GM12878 (cell line): Measurements from ENCODE around the gene FAAP100. TPM values are rescaled to one million over a fixed set of nuclear protein-coding genes. Genes with fewer than 3 reads are reported as not detected.

Experiments used
- ATAC-seq: fragments of 200-7000 bp; cut with Tn5 transposase; 3 replicates; pipeline ENCODE4 v1.9.1; 2020; ENCODE audit warnings: mild to moderate bottlenecking, moderate library complexity
- BruUV-seq: library from RNA; stranded (reverse); fragments of 400-500 nt; replicated peaks from 2 replicates; lab custom pipeline; 2021; lab: Mats Ljungman, UMichigan
- CTCF ChIA-PET: fragments of 300-600 bp; sonication (Branson Sonifier 250); formaldehyde crosslinking; extraction: SDS; loops from one replicate; lab custom pipeline; 2021; ENCODE audit warnings: inconsistent platforms; lab: Yijun Ruan, JAX
- POLR2A ChIA-PET: fragments of 350-600 bp; formaldehyde crosslinking; extraction: SDS; loops from one replicate; lab custom pipeline; 2021; ENCODE audit warnings: inconsistent platforms; lab: Charles Lee
- RAD21 ChIA-PET: fragments of 300-600 bp; sonication (Branson Sonifier 250); formaldehyde crosslinking; loops from one replicate; lab custom pipeline; 2023; ENCODE audit warnings: antibody characterized with exemption; ENCODE audit not compliant: unreplicated experiment; lab: Charles Lee
- SMC1A ChIA-PET: fragments of 300-600 bp; sonication (Branson Sonifier 250); formaldehyde crosslinking; loops from one replicate; lab custom pipeline; 2023; ENCODE audit not compliant: unreplicated experiment, uncharacterized antibody; lab: Charles Lee
- DNase-seq: peaks from one replicate; pipeline ENCODE4 v3.0.0-alpha.2; 2011; ENCODE audit warnings: low read depth, low spot score
- FAIRE-seq: peaks from 3 replicates; lab custom pipeline; 2011; peaks lifted over from hg19 to GRCh38; lab: Jason Lieb, UNC
- H2AFZ ChIP-seq: 2 replicates; pipeline ENCODE4 v1.6.0; 2011; ENCODE audit warnings: low read depth, low read length, control low read depth; ENCODE audit not compliant: control insufficient read depth
- H3K27ac ChIP-seq: 2 replicates; pipeline ENCODE4 v1.5.1; 2011; ENCODE audit warnings: control low read depth; ENCODE audit not compliant: control insufficient read depth, insufficient read depth
- H3K27me3 ChIP-seq, 2 experiments: replicated peaks in 1 of 2; 2 replicates each; pipeline versions ENCODE4 v1.6.0 to v1.6.1; 2011; ENCODE audit warnings: low read length in 1 of 2; ENCODE audit not compliant: control insufficient read depth in 2 of 2, insufficient read depth in 2 of 2
- H3K36me3 ChIP-seq, 2 experiments: 2 replicates each; pipeline ENCODE4 v1.5.1; 2011; ENCODE audit warnings: low read length in 1 of 2; ENCODE audit not compliant: control insufficient read depth in 2 of 2, insufficient read depth in 2 of 2
- H3K4me1 ChIP-seq: 2 replicates; pipeline ENCODE4 v1.6.1; 2011; ENCODE audit warnings: mild to moderate bottlenecking, low read length, moderate library complexity, mixed read lengths; ENCODE audit not compliant: control insufficient read depth, insufficient read depth
- H3K4me2 ChIP-seq: 2 replicates; pipeline ENCODE4 v1.6.0; 2011; ENCODE audit warnings: control low read depth; ENCODE audit not compliant: control insufficient read depth, insufficient read depth
- H3K4me3 ChIP-seq: fragments of 200-600 bp; sonication (generic); 2 replicates; pipeline ENCODE4 v1.5.1; 2016
- H3K79me2 ChIP-seq: 2 replicates; pipeline ENCODE4 v1.6.0; 2011; ENCODE audit warnings: low read length; ENCODE audit not compliant: control insufficient read depth, insufficient read depth
- H3K9ac ChIP-seq: 2 replicates; pipeline ENCODE4 v1.8.0; 2011; ENCODE audit warnings: low read length, control low read depth, mixed read lengths; ENCODE audit not compliant: control insufficient read depth, insufficient read depth
- H3K9me3 ChIP-seq: replicated peaks from 3 replicates; pipeline ENCODE4 v1.5.1; 2011; ENCODE audit warnings: mild to moderate bottlenecking, low read length; ENCODE audit not compliant: control insufficient read depth, insufficient read depth
- H4K20me1 ChIP-seq: 2 replicates; pipeline ENCODE4 v1.6.0; 2011; ENCODE audit not compliant: control insufficient read depth, insufficient read depth
- CBX5 ChIP-seq: sonication (generic); IDR thresholded peaks from 2 replicates; pipeline ENCODE4 v1.6.1; 2016; ENCODE audit warnings: low read depth, moderate library complexity, mild to moderate bottlenecking, inconsistent platforms
- IKZF1 ChIP-seq: fragments of 450-650 bp; conservative IDR thresholded peaks from 2 replicates; pipeline ENCODE4 v1.6.1; 2017; ENCODE audit warnings: antibody characterized with exemption, mild to moderate bottlenecking
- POLR2A ChIP-seq: IDR thresholded peaks from 2 replicates; pipeline ENCODE4 v1.6.1; 2011; ENCODE audit warnings: low read depth, mild to moderate bottlenecking, low read length
- RB1 ChIP-seq: fragments of 450-650 bp; formaldehyde crosslinking; IDR thresholded peaks from 2 replicates; pipeline ENCODE4 v1.6.1; 2017; ENCODE audit warnings: mild to moderate bottlenecking, borderline replicate concordance
- SPI1 ChIP-seq: IDR thresholded peaks from 2 replicates; pipeline ENCODE4 v1.6.1; 2011; ENCODE audit warnings: low read depth, mild to moderate bottlenecking, low read length, moderate library complexity, borderline replicate concordance; ENCODE audit not compliant: insufficient read depth
- SREBF1 ChIP-seq: IDR thresholded peaks from 2 replicates; pipeline ENCODE4 v1.6.1; 2012; ENCODE audit warnings: mild to moderate bottlenecking, low read length
- SREBF2 ChIP-seq: IDR thresholded peaks from 2 replicates; pipeline ENCODE4 v1.6.1; 2012; ENCODE audit warnings: mild to moderate bottlenecking, low read length
- USF2 ChIP-seq: IDR thresholded peaks from 2 replicates; pipeline ENCODE4 v1.6.1; 2011; ENCODE audit warnings: low read depth, low read length, improper control_type of control experiment, borderline replicate concordance
- ZBTB11 ChIP-seq: fragments of 450-650 bp; formaldehyde crosslinking; IDR thresholded peaks from 2 replicates; pipeline ENCODE4 v1.5.0; 2022; ENCODE audit warnings: mild to moderate bottlenecking, missing genetic modification characterization
- WGBS: methylation state at CpG from one replicate; pipeline ENCODE4 v1.1.6; 2016; ENCODE audit warnings: low lambda C conversion rate; ENCODE audit not compliant: insufficient replicate concordance, insufficient coverage; ENCODE audit errors: missing lambda C conversion rate; 5-methylcytosine and 5-hydroxymethylcytosine counted together
- in situ Hi-C: fragments of 300-500 bp; cut with MboI; formaldehyde crosslinking; loops from 9 replicates; pipeline ENCODE4 v1.14.3; 2018; ENCODE audit warnings: mixed read lengths
- intact Hi-C: fragments of 100-400 bp; cut with micrococcal nuclease; formaldehyde crosslinking; loops from one replicate; pipeline ENCODE4 v1.14.2; 2022; ENCODE audit not compliant: unreplicated experiment
- polyA plus RNA-seq, 11 experiments: library from polyadenylated mRNA; depleted of rRNA in 4 of 11; unstranded in 6 of 11; stranded (reverse) in 5 of 11; fragments of >200 nt; fragmentation: Nextera tagmentation in 4 of 11; fragmentation: Illumina TruSeq in 1 of 11; extraction: Ambion mirVana in 4 of 11; extraction: Trizol in 1 of 11; gene quantifications; 1 replicate in 1 of 11; 2 replicates in 10 of 11; pipeline versions ENCODE4 v1.2.1 to v1.2.3, GENCODE V29; 2011 to 2016; ENCODE audit warnings: inconsistent platforms in 2 of 11, missing spikeins in 2 of 11, low read depth in 1 of 11
- total RNA-seq, 4 experiments: library from RNA; depleted of rRNA in 3 of 4; stranded (reverse); fragments of >200 nt in 3 of 4; fragmentation: Illumina TruSeq in 1 of 4; extraction: Trizol in 1 of 4; gene quantifications; 2 replicates each; pipeline versions ENCODE4 v1.2.1 to v1.2.3, GENCODE V29; 2013 to 2021

Gene FAAP100
- total and polyA plus RNA-seq, 10 of the 15 experiments (the other 5 are each of a cell fraction or from before 2014, with no cell fraction given): 0.11 to 46.2 (median 17.1) TPM

DNA sequence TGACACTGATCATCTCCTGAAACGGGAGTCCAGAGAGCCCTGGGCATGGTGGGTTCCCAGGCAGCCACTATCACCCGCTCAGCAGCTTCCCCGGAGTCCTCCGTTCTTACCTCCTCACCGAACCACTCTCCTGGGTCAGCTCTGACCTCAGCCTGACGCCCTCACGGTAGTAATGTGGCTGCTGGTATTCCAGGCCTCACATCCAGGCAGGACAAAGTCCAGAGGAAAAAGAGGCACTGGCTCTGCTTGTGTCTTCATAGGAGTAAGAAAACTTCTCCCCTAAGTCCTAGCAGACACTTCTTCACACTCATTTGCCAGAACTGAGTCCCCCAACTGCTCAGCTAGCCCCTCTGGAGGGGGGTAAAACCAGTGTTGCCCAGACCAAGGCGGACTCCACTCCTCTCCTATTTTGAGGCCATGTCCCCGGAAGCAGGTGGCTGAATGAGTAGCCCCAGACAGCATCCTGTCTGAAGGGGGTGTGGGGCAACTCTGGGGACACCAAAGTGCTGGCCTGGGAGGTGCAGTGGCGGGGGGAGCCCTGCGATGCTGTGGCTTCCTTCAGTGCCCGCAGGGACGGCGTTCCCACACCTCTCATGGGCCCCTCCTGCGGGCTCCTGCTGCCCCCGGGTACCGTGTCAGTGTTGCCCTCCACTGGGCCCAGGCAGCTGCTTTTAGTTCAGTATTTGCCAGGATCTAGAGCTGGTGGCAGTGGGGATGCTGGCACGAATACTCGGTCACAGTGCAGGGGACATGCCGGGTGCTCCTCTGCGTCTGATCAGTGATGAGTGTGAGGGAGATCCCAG is 18.6 kb downstream of the FAAP100 start:
- ChIA-PET POLR2A (no interaction called here), SMC1A (no interaction called here)
- no TSS peak for BruUV-seq
- peak; percentile 36; the same call in 1 of the 2 replicates for TF ChIP-seq POLR2A
- TF ChIP-seq CBX5: no peak
- TF ChIP-seq, all 136 proteins: peak for 1
- no peaks in the 10 kb centered on the region for H3K4me1 ChIP-seq
- no peak for DNase-seq
- no peak overlapping the region for H3K4me3 ChIP-seq
- no peaks in the 10 kb centered on the region for H3K79me2 ChIP-seq
- ChIA-PET CTCF (no interaction called here), RAD21 (no interaction called here)
- H3K36me3 ChIP-seq: peaks cover 0 to 3% of the 10 kb centered on the region in 2 experiments; a peak in 1 of 4 replicates
- no peak overlapping the region for H3K9ac ChIP-seq
- intact Hi-C loops: no loop called here
- H3K27ac ChIP-seq: no peak overlapping the region
- H2AFZ ChIP-seq: no peak overlapping the region
- WGBS: 20% methylated on average over 21 of the region's 21 CpGs
- in situ Hi-C loops: no loop called here
- no peak overlapping the region for H3K4me2 ChIP-seq
- ATAC-seq: peak; percentile 34
- no peak for FAIRE-seq
- H4K20me1 ChIP-seq: no peaks in the 10 kb centered on the region
- H3K27me3 ChIP-seq: no peaks in the 10 kb centered on the region; a peak in 2 of 4 replicates
- H3K9me3 ChIP-seq: no peaks in the 10 kb centered on the region

DNA sequence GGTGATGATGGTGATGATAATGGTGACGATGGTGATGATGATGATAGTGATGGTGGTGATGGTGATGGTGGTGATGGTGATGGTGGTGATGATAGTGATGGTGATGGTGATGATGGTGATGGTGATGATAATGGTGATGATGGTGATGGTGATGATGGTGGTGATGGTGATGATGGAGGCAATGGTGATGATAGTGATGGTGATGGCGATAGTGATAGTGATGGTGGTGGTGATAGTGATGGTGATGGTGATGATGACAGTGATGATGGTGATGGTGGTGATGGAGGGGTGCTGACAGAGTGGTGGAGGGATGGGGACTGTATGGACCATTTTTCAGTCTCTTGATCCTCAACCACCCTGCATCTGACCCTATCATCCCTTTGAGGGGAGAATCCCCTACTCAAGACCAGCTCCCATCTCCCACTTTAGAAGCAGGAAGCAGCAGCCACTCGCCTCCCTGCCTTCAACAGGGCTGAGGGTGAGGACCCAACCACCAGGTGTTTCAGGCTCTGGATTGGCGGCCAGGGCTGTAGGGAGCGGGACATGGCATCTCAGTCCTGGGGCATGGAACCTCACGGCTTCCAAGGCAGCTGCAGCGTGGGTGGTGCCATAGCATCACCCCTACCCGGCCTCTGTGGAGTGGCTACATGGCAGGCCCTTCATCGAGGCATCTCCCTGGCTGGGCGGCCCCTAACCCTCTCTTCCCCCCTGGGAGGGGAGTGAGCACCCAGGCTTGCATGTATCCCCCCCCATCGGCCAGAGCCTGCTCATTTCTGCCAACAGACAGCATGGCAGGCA is 19.5 kb downstream of the FAAP100 start:
- no peaks in the 10 kb centered on the region; a peak in 2 of 4 replicates for H3K27me3 ChIP-seq
- ChIA-PET SMC1A (no interaction called here), CTCF (no interaction called here), RAD21 (no interaction called here), POLR2A (no interaction called here)
- 84% methylated on average over 11 of the region's 11 CpGs for WGBS
- TSS peak; percentile 52 for BruUV-seq
- ATAC-seq (no peak), FAIRE-seq (no peak), DNase-seq (no peak)
- no peaks in the 10 kb centered on the region for H4K20me1 ChIP-seq
- no peak overlapping the region for H3K4me3 ChIP-seq
- H2AFZ ChIP-seq: no peak overlapping the region
- no peaks in the 10 kb centered on the region for H3K79me2 ChIP-seq
- no peak overlapping the region for H3K4me2 ChIP-seq
- intact Hi-C loops (no loop called here), in situ Hi-C loops (no loop called here)
- no peak overlapping the region for H3K27ac ChIP-seq
- no peaks in the 10 kb centered on the region for H3K36me3 ChIP-seq
- no peak overlapping the region for H3K9ac ChIP-seq
- no peaks in the 10 kb centered on the region for H3K9me3 ChIP-seq
- H3K4me1 ChIP-seq: no peaks in the 10 kb centered on the region
- TF ChIP-seq SREBF1 (no peak), POLR2A (no peak), RB1 (no peak), ZBTB11 (no peak), SPI1 (no peak), USF2 (no peak), SREBF2 (no peak), IKZF1 (no peak)
